Caki2 (cell line): ENCODE data around the gene ADAM11. TPM values are rescaled to one million over a fixed set of nuclear protein-coding genes. Genes with fewer than 3 reads are reported as not detected.
"Not testable (repeated sequence)": the region's sequence is repeated elsewhere in the genome, so short reads cannot be mapped to it uniquely, and the experiment has no call there.

Source experiments
- DNase-seq: peaks from one replicate; pipeline ENCODE4 v3.0.0-alpha.2; 2015; ENCODE audit warnings: low read depth
- in situ Hi-C: cut with HindIII; loops from 2 replicates; pipeline ENCODE4 v1.10.0; 2016; ENCODE audit warnings: low sequenced_read_pairs, low pct_unique_long_range_greater_than_20kb, mixed read lengths
- total RNA-seq: library from RNA; depleted of rRNA; stranded (reverse); fragments of >200 nt; shearing (Covaris generic); gene quantifications from 2 replicates; pipeline ENCODE4 v1.2.3, GENCODE V29; 2014; ENCODE audit warnings: low replicate concordance; rRNA removed

The ADAM11 gene
- total RNA-seq, 1 experiment from 2014 or later: 0.51 TPM

DNA sequence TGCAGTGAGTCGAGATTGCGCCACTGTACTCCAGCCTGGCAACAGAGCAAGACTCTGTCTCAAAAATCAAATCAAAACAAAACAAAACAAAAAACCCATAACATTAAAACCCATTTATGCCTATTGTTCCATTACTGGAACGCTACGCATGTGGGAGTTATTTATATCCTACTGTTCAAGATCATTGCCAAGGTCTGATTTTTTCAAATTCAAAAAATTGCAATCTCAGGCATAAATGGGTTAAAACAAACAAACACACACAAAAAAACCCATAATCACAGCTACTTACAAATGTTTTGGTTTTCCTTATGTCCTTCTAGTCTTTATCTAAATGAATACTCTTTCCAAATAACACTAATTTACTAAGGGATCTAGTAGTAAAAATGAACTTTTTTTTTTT lies 53.5 kb downstream of the ADAM11 start:
- in situ Hi-C loops: no loop called here
- DNase-seq: no peak

DNA sequence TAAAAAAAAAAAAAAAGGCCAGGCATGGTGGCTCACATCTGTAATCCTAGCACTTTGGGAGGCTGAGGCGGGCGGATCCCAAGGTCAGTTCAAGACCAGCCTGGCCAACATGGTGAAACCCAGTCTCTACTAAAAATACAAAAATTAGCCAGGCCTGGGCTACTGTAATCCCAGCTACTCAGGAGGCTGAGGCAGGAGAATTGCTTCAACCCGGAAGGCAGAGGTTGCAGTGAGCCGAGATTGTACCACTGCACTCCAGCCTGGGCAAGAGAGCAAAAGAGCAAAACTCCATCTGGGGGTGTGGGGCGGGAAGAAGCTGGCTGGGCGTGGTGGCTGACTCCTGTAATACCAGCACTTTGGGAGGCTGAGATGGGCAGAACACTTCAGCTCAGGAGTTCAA lies 59.7 kb downstream of the ADAM11 start:
- DNase-seq, in situ Hi-C loops: not testable (repeated sequence)

DNA sequence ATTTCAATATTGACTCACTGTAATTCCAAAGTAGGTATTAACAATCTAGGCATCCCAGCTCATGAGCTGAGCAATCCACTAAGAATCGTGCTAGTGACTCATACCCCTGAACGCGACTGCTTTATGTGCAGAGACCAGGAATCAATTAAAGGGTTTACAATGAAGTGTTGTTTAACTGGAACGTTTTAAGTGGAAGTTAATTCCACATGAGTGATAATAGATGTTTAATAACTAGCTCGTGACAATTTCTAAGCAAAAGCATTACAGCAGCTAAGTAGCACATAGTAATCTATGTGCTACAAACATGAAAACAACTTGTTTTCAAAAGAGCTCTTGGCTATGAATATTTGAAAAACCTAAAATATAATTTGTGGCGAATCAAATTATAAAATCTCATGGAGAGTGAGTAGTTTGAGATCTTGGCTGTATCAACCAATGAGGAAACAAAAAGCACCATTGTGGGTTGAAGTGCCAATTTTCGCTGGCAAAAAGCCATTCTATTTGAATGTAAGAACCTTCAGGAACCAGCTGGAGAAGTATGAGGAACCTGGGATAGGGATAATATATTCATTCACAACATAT lies 61.9 kb downstream of the ADAM11 start:
- in situ Hi-C loops: no loop called here
- peak; percentile 77 for DNase-seq

DNA sequence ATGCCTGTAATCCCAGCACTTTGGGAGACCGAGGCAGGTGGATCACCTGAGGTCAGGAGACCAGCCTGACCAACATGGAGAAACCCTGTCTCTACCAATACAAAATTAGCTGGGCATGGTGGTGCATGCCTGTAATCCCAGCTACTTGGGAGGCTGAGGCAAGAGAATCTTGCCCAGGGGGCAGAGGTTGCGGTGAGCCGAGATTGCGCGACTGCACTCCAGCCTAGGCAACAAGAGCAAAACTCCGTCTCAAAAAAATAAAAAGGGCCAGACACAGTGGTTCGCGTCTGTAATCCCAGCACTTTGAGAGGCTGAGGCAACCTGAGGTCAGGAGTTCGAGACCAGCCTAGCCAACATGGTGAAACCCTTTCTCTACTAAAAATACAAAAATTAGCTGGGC lies 66.4 kb downstream of the ADAM11 start:
- in situ Hi-C loops, DNase-seq: not testable (repeated sequence)

DNA sequence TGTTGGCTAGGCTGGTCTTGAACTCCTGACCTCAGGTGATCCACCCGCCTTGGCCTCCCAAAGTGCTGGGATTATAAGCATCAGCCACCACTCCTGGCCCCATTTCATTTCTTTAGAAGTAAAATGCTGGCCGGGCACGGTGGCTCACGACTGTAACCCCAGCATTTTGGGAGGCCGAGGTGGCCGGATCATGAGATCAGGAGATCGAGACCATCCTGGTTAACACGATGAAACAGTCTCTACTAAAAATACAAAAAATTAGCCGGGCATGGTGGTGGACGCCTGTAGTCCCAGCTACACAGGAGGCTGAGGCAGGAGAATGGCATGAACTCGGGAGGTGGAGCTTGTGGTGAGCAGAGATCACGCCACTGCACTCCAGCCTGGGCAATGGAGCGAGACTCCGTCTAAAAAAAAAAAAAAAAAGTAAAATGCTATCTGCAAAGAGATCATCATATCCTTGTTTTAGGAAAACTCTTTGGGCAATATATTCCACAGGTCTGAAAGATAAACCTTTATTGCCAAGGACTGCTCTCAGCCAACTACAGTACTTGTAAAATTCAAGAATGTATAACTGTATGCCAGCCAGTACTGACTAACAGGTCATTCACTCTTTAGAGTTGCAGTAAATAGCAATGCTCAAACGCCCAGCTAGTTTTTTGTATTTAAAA lies 67.5 kb downstream of the ADAM11 start:
- peak; percentile 67 for DNase-seq
- in situ Hi-C loops: no loop called here

DNA sequence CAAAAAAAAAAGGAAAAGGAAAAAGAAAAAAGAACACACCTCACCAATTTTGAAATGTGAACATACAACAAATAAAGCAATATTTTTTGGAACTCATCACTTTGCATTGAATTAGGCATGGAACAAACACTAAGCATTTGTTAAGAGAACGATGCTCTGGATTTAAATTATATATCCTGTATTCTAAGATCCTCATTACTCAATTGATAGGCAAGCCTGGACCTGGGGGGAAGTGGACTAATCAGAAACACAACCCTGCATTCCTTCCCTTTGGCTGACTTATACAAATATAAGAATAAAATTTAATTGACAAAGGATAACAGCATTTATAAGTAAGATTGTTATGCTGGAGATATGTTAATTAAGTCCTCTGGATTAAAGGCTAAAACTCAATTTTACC lies 69.1 kb downstream of the ADAM11 start:
- in situ Hi-C loops: no loop called here
- DNase-seq: peak; percentile 29

DNA sequence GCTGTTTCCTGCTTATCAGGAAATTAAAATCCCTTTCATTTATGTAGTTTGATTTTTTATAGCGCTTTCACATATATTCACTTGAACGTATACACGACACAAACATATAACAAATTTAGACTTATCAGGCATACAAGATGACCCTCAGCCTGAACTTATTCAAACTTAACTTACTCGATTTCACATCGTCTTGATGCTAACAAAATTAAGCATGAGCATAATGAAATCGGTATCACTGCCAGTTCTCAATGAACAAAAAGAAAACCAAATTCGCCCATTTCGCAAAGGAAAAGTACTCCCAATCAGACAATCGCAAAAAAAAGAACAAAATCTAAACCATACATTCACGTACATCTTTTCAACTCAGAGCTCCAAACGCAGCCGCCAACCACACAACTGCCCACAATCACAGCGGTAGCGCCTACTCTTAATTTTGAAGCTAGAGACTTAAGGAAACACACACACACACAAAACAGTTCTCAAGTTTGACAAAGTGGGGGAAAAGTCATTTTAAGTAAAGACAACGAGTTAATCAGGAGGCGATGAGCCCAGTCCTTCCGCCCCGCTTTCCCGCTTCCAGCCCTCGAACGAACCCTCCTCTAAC lies 70.2 kb downstream of the ADAM11 start:
- in situ Hi-C loops: no loop called here

DNA sequence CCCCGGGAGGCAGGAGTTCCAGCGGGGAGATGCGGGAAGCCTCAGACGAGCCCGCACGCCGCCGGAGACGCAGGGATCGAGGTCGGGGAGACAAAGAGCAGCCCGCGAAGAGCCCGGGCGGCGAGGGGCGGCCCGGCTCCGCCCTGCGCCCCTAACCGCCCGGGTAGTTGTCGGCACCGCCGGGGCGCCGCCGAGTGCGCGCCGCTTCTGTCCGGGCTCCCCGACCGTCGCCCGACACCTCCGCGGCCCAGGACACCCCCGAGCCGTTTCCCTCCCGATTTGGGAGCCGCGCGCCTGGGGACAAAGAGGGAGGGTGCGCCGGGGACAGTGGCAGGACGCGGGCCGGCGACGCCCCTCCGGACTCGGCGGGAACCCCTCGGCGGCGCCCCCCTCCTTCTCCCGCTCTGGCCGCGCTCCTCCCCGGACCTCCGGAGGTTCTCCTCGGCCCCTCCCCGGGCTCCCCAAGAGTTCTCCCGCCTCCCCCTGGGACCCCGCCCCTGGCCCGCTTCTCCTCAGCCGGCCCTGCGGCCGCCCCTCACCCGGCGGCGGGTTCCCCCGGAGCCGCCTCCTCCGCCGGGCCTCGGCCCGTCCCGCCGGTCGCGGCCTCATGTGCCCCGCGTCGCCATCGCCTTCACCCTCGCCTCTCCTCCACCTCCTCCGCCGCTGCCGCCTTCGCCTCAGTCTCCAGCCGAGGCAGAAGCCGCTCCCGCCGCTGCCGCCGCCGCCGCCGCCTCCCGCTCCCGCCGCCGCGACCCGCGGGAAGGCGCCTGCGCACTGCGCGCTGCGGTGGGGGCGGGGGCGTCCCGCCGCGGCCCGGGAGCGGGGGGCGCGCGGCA lies 71.0 kb downstream of the ADAM11 start, which contains the start of gene GJC1:
TSS of gene GJC1 (minus strand) at position 765 of the 836 bp plus-strand sequence. CDS start 24,470 bp downstream, outside the sequence.
- in situ Hi-C loops: no loop called here
- DNase-seq: peak; percentile 51

More for the DNA sequence above, 70.2 kb downstream of the ADAM11 start:
- DNase-seq: no peak

DNA sequence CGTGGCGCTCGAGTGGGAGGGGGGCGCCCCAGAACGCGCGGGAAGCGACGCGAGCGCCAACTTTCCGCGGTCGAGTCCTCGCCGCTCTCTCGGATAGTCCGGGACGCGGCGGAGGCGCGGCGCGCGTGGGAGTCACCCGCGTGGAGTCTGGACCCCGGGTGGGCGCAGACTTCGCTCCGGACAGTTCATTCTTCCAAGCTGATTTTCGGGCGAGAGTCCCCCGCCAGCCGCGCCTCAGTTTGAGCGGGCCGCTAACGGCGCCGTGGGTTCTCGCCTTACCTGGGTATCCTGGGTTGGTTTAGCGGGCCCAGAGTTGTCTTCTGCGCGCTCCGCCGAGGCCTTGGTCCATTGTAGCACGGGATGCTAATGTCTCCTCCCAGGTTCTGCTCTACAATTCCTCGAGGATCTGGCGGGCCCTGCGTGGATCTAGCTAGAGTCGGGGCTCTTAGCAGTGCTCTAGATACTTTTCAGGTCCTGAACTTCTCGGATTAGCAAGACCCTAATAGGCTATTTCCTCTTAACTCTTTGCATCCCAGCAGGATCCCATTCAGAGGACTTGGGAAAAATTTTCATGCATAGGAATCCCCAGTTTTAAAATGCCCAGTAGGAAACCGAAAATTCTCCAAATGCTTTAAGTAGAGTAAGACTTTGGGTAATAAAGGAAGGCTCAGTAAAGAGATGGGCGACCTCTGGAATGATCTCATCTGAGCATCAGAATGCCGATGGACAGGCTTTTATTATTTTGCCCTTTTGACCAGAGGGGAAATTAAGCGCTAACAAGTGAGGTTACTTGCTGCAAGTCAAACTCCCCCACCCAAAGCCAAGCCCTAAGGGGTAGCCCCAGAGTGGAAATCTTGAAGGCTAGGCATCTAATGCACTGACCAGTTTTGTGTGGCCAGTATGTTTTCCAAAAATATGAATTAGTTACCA lies 71.8 kb downstream of the ADAM11 start:
- in situ Hi-C loops: no loop called here
- peak; percentile 54 for DNase-seq

DNA sequence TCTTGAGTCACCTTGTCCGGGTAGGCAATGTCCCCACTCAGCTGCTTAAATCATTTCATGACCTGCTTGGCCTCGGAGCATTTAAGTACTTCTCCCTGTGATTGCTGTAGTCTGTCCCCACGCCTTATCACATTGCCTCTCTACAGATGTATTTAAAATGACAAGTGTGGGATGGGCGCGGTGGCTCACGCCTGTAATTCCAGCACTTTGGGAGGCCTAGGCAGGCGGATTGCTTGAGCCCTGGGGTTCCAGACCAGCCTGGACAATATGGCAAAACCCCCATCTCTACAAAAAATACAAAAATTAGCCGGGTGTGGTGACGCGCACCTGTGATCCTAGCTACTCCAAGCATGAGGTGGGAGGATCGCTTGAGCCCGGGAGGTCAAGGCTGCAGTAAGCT lies 72.6 kb downstream of the ADAM11 start:
- no peak for DNase-seq
- in situ Hi-C loops: no loop called here

Other genes starting within 250 kb of the ADAM11 start
- 16.3 and 18.1 TPM in 2 replicates for gene FZD2, start 201.5 kb upstream of the ADAM11 start, total RNA-seq
- 1.9 and 2.2 TPM in 2 replicates for gene MEIOC, start 102.5 kb upstream of the ADAM11 start, total RNA-seq
- gene CCDC43, start 69.2 kb upstream of the ADAM11 start, total RNA-seq: 37.4 and 45.0 TPM in 2 replicates
- gene DBF4B, start 50.3 kb upstream of the ADAM11 start, total RNA-seq: 15.9 and 19.8 TPM in 2 replicates
- 19.9 and 26.3 TPM in 2 replicates for gene GJC1, start 71.3 kb downstream of the ADAM11 start, total RNA-seq
- not detected in 2 replicates for gene HIGD1B, start 88.9 kb downstream of the ADAM11 start, total RNA-seq
- 84.5 and 87.3 TPM in 2 replicates for gene EFTUD2, start 140.5 kb downstream of the ADAM11 start, total RNA-seq
- gene GFAP, start 156.5 kb downstream of the ADAM11 start, total RNA-seq: not detected in 2 replicates
- 21.2 and 21.7 TPM in 2 replicates for gene KIF18B, start 188.8 kb downstream of the ADAM11 start, total RNA-seq
- gene C1QL1, start 209.3 kb downstream of the ADAM11 start, total RNA-seq: 10.9 and 12.5 TPM in 2 replicates